ENCODE data around the gene COASY.

- TF ChIP-seq CTCF (IDR thresholded peaks at IDR 0.05; ENCODE audit: low read length) (no peak), EZH2 (optimal IDR thresholded peaks at IDR 0.05; ENCODE audit: low read depth, low read length) (no peak)
Measured at GRCh38 chr17:42573095-42573494, 11.1 kb downstream of the COASY start.
